HG03159 (cell line): ENCODE results near the gene RSU1.
"Not testable (repeated sequence)": the region's sequence is repeated elsewhere in the genome, so short reads cannot be mapped to it uniquely, and the experiment has no call there.

ENCODE experiments used
- ATAC-seq: cut with Tn5 transposase; IDR thresholded peaks from one replicate; pipeline ENCODE4 v1.9.1; 2021; ENCODE audit warnings: mild to moderate bottlenecking, moderate library complexity; ENCODE audit not compliant: unreplicated experiment

The RSU1 gene

DNA sequence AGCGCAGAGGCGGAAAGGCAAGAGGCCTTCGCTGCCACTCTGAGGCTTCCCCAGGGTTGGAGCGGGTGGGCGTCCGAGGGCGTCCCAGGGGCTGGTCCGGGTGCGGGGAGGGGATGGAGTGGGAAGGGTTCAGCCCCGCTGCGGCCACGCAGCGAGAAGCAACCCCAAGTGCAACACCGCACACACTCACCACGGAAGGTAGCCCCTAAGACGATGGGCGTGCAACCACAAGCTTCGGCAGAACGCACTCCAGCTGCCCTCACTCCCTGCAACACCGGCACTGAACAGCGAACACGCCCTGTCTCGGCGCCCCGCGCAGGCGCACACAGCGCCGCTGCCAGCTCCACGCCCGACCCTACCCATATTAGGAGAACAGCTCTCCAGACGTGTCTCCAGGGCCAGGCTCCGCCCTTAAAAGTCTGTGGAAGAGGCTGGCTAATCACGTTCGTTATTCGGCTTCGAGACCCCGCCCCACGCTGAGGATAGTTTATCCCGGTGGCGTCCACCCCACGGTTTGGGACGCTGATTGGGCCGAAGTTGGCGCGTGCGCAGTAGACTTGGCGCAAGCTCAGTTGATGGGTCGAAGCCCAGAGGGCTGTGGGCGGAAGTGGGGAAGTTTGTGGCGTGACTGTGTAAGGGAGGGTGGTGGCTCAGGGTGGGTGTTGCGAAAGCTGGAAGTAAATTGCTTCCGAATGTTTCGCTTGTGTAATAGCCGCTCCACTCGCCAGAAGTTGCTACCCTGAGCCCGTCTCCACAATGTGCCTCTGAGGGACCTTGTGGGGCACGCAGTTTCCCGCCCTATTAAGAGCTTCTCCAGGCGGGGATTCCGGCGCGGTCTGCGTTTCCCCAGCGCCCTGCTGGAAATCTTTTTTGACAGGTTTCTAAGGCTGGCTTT is at the start of gene RSU1:
RSU1 (minus strand) TSS at position 300 of the 895 bp plus-strand sequence. CDS start 343 bp downstream, outside the sequence.
- peak; percentile 99 for ATAC-seq

DNA sequence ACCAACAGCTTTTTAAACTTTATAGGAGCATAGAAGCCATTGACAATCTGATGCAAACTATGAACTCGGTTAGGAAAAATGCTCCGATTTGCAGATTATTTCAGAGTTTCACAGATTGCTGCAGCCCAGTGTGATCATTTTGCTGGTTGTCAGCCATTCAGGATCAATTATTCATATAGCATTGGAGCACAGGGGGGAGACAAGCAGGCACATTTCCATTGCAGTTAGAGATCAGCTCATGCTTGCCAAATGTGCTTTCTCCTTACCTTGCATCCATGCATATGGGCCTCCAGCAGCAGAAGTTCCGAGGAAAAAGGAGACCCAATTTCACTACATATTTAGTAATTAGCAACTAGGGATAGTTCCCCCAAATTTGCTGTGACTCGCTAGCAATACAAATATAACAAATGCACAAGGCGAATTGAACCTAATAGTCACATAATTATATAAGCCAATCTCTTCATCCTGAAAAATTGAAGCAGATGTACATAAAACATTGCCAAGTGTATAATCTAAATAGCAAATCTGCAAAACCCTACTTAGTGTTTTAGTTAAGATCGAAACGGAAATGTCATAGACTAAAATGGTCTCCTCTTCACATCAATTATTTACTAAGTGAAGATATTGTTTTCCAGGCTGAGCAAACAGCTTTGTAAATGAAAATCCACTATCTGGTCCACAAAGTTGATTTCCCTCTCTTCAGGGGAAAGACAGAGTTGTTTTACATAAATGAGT is 49.5 kb upstream of the RSU1 start:
- ATAC-seq: no peak

DNA sequence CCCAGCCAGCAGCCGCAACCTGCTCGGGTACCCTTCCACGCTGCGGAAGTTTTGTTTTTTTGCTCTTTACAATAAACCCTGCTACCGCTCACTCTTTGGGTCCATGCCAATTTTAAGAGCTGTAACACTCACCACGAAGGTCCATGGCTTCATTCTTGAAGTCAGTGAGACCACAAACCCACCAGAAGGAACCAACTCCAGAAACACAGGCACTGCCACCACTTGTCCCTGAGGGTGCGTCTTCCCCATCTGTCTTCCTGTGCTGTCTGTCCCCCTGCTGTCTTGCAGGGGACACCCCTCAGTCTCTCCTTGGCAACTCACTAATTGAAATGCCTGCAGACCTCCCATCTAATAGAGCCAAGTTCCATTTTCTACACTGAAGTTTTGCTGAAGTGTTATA is 48.5 kb upstream of the RSU1 start:
- no peak for ATAC-seq

DNA sequence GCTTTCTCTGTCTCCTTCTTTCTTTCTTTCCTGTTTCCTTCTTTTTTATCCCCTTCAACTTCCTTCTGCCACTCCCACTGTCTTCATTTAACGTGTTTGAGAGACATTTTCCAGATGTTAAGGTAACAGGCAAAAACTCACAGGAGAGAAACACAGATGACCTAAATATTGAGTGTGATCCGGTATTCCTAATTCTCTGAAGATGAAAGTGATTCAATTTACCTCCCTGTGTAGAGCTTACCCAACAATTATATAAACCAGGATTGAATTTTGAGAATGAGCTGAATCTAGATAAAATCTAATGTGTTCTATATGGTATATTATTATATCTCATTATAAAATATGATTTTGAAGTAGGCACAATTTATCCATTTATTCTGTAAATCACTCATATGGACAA is 46.5 kb upstream of the RSU1 start:
- no peak for ATAC-seq

DNA sequence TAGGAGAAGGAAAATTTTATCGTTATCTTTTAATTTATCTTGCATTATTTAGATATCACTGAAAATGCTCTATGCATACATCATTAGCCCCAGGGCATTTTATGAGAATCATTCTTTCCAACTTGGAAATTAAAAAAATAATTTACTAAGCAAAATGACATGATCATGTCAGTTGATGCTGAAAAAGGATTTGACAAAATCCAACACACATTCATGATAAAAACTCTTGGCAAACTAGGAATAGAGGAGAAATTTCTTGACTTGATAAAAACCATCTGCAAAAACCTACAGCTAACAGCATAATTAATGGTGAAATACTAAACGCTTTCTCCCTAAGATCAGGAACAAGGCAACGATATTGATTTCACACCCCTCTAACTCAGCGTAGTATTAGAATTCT is 40.2 kb upstream of the RSU1 start:
- ATAC-seq: no peak

DNA sequence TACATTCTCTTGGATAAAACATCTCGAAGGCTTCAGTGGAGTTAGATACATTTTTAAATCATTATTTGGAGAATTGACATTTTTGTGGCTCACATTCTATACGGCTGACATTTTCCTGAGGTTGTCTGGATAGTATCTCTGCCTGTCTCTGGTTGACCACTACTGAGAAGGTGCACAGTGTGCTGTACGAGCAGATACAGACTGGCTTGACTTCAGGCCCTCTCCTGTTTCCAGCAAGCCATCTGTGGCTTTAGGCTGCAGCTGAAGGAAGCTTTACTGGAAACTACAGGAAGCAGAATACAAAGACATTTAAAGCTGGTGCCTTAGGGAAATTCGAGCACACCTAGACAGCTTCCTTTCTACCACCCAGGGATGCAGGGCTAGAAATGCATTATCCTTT is 39.3 kb upstream of the RSU1 start:
- no peak for ATAC-seq

DNA sequence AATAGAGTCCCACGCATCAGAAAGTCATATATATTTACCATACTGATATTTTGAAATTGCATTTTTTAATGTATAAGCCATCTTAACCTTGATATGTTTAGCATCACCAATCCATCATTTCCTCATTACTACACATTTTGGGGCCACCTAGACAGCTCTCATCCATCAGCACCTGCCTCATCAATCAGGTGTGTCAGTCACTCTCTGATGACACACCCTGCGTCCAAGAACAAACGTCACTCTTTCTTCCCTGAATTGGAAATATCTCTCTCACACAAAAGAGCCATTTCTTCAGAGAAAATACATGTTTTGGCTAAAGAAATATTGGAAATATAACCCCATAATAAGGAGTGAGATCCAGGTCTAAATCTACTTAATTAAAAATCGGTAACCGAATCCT is 38.9 kb upstream of the RSU1 start:
- no peak for ATAC-seq

DNA sequence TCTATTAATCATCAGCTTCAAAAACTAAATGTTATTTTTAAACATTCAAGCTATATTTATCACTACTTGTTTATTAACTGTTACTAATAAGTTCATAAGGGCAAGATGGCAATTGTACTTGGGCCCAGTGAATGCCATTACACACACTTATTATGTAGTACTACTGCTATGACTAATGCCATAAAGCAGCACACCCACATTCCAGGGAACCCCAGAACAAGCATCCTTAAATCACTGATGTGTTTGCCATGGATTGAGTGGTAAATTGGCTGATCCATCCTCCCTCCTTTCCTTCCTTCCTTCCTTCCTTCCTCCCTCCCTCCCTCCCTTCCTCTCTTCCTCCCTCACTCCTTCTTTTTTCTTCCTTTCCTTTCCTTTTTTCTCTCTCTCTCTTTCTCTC is 37.4 kb upstream of the RSU1 start:
- ATAC-seq: no peak

DNA sequence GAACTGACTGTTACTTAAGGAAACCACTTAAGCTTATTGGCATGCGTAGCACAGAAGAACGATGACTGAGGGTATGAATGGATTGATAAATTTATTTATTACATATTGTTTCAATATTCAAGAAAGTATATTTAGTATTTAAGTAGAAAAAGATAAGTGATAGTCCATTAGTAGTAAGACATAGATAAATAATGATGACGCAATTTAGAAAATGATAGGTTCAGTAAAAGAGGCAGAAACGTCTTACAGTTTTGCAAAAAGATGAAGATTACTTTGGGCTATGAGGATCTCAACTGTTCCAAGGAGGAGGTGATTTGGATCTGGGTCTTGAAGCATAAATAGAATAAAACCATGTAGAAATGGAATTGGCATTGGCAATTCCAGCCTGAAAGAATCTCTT is 36.6 kb upstream of the RSU1 start:
- no peak for ATAC-seq

DNA sequence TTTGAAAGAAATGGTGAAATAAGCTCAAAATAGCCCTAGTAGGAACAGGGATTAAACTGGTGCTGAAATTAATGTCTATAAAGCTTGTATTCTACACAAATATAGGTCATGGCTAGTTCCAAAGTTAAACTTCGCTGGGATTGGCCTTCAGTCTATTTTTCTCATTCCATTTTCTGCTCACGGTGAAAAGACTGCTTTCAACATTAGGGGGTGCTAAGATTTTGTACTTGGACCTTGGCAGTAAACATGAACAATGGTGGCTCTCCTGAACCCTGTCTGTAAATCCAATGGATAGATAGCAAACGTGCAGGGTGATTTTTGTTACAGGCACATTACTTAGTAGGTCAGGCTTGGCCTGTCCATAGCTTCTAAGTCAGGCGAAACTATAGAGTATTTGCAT is 36.0 kb upstream of the RSU1 start:
- ATAC-seq: no peak

DNA sequence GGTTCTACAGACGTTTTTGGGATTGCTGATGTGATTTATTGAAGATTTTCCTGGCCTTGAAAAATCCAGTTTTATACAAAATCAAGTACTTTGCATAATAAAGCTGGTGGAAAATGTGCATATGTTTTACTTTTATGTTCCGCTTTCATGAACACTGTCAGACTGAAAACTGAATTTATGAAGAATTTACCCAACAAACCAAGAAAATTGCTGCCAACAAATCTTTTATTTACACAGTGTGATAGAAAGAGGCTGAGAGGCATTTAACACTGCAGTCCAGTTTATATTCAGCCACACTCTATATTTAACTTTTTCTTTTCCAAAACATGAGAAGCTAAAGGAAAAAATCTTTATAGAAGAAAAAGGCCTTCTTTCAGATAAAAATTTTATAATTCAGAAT is 35.4 kb upstream of the RSU1 start:
- no peak for ATAC-seq

DNA sequence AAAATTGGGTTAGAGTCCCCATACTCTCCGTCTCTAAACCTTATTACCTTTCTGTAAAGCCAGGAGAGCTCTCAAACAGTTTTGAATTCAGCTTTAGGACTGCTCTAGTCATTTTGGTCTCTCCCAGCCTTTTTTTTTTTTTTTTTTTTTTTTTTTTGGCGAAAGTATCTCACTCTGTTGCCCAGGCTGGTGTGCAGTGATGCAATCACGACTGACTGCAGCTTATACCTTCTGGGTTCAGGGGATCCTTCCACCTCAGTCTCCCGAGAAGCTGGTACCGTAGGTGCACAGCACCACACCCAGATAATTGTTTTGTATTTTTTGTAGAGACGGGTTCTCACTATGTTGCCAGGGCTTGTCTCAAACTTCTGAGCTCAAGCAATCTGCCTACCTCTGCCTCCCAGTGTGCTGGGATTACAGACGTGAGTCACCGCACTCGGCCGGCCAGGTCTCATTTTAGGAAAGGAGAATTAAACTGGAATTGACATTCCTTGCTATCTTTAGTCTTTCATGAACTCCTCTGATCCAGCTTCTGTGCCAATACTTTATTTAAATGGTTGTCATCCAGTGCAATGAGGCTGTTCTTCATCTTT is 31.4 kb upstream of the RSU1 start:
- ATAC-seq: no peak

DNA sequence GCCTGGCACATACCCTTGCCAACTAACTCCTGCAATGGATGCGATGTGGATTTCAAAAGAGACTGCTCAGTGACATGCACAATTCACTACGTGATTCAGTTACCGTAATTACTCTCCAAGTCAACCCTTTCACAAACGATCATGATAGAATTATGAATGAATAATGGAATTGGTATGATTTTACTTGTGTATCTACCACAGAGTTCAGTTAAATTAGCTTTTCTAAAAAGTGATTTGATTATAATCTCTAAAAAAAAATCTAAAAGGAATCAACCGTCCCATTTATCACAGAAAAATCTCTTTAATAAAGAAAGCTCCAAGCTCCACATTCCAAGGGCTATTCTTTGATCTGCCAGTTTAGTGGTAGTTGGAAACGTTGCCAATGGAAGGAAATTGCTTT is 30.4 kb upstream of the RSU1 start:
- no peak for ATAC-seq

DNA sequence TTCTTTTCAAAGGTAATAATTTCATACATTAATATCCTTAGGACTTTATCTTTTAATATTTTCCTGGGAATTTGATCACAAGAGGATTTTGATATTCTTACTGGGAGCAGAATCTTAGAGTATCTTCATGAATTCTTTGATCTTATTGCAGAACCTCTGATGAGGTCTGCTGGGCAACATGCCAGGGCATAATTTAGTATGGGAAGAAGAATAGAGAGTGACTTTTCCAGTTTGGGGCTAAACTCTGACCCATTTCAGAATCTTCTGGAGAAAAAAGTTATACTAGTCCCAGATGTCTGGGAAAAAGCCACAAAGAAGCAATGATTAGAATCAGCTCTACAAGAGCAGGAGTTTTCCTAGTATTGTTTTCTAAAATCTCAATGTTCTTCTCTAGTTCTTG is 28.0 kb upstream of the RSU1 start:
- ATAC-seq: no peak

DNA sequence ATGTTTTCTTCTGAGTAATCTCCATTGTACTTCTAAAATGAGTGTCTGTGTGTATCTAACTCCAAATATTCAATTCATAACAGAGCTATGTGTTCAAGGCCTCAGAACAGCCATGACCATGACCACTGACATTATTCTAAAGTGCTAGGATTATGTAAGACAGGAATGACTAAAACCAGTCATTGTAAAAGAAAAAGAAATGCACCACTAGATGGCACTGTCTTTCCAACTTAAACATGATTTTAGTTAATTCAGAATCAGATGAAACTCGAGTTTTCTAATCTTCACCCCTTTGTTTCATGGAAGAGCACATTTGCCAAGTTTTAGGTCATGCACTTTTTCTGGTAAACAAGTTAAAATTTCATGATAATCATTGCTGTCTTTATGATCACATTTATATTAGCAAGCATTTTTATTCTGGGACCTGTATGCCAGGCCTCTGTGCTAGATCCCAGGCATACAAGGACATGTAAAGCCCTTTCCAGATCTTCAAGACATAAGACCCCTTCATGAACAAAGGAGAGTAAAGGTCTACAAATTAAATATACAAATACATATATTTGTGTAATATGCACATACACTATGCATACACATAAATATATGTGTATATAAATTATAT is 26.1 kb upstream of the RSU1 start:
- no peak for ATAC-seq

DNA sequence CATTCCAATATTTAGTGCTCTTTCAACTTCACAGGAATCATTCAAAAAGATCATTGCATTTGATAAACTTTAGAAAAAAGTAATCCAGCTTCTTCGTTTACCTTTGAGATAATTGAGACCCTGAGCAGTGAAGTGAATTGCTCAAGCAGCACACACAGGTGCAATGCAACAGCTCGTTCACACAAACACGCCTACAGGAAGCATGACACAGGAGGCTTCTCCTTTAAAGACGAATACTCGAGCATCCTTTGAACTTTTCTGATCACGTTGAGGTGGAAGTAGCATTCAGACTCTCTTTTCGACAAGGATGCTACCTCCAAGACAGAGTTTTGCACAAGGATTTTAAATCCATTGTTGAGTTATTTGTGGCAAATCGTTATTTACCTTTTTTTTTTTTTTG is 18.0 kb upstream of the RSU1 start:
- ATAC-seq: no peak

DNA sequence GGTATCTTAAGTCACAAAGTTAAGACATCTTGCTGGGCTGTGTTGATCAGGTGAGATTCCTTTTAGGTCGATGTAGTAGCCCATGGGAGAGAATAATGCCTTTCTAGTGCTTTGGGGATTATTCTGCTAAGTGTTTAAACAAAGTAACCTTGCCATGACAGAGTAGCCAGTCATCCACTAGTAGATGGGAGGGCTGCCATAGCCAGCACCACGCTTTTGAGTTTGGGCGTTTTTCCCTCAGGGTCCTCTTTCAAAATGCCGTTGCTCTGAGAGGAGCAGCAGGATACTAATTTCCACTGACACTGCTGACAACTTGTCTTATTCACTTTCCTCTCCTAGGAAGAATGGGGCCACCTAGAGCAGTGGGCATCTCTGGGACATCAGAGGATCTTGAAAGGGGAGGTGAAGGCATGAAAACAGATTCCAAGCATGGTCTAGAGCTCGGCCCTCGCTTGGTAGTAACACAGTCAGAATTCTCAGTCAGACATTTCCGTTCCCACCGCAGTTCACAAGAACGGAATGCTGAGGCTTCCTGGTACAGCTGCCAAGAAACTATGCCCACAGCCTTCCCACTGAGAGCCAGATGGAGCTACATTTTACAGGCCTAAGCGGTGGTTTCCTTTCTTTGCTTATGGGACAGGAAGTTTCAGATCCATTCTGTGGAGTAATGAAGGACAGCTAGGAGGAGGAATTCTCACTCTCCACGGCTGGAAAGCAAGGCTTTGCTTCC is 15.3 kb upstream of the RSU1 start:
- ATAC-seq: no peak

DNA sequence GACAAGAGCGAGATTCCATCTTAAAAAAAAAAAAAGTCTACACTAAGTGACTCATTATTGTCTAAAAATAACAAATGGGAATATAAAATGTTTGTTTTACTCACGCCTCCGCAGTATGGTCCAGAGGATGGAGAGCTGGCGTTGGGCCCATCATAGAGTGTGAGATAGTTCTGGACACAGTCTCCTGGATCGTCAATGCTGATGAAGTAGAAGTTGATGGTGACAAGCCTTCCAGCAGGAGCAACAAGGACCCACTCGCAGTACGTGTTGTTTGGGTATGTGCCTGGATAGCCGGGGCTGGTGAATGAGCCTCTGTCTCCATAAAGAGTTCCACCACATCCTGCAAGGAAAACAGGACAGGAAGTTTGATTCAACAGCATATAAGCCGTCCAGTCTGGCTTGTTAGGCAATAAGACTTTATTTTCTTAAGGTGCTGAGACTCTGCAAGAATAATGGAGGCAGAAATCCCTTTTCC is 11.5 kb upstream of the RSU1 start:
- ATAC-seq: no peak

DNA sequence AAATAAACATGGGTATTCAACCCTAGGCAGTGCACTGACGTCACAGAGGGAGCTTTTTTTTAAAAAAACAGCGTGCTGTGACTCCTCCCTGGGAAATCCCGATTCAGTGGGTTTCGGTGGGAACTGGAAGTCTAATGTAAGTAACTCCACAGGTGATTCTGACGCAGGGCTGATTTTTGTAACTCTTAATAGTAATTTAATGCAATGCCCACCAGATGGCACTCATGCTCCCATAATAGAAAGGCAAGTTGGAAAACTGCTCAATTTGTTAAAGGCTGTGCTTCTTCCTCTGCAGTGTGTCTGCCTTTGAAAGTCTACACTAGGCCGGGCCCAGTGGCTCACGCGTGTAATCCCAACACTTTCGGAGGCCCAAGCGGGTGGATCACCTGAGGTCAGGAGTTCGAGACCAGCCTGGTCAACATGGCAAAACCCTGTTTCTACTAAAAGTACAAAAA is 10.9 kb upstream of the RSU1 start:
- peak; percentile 81 for ATAC-seq

DNA sequence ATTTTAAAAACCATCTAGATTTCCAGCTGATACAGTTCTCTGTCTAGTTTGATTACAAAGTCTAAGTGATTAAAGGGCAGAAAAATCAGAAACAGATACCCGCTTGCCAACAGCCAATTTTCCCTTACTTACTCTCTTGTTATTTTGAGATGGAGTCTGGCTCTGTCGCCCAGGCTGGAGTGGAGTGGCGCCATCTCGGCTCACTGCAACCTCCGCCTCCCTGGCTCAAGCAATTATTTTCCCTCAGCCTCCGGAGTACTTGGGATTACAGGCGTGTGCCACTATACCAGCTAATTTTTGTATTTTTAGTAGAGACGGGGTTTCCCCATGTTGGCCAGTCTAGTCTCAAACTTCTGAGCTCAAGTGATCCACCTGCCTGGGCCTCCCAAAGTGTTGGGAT is 10.2 kb upstream of the RSU1 start:
- ATAC-seq: not testable (repeated sequence)
